Measurements from ENCODE around the gene IGFBP4.

- no peak for TF ChIP-seq POLR2A (IDR thresholded peaks at IDR 0.05)
- TF ChIP-seq CTCF (IDR thresholded peaks at IDR 0.05): no peak
These were observed 40.4 kb downstream of the IGFBP4 start for GRCh38 chr17:40483679-40484078.

Measured in testis (tissue), 2 donors.